Fibroblast of skin of scalp (primary cell): ENCODE data around the gene ITGA4.

Experiments used
- DNase-seq: peaks from one replicate; pipeline ENCODE4 v3.0.0-alpha.2; 2013

ITGA4 gene

DNA sequence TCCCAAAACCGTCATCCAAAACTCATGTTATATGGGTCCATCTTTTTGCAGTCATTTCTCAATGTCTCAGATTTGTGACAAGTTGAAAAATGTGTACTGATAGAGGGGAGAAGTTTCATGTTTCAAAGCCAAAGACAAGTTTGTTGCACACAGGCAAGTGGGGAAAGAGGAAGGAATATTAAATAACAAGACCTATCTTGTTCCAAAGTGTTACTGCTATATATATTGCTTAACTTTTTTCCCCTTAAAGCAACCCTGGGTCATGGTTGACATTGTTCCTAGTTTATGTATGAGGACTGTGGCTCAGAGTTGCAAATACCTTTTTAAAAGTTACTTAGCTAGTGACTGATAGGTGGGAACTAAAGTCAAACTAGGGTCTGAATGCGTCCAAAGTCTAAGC lies 1.7 kb downstream of the ITGA4 start:
- no peak for DNase-seq

DNA sequence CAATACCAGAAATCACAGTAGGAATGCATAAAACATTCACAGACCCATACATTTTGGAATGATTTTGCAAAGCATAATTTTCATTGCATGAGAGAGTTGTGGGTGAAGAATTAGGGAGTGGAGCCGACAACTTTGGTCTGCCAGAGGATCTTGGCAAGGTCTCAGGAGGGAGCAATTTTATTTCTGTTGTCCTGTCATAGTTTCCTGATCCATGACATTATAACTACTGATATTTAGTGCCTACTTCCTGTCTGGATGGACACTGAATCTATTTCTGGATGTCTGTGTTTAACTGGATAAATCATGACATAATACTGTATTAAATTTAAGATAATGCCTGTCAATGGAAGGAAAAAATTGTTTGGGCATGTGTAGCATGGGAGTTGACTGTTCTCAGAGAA lies 2.4 kb downstream of the ITGA4 start:
- DNase-seq = peak; percentile 27

DNA sequence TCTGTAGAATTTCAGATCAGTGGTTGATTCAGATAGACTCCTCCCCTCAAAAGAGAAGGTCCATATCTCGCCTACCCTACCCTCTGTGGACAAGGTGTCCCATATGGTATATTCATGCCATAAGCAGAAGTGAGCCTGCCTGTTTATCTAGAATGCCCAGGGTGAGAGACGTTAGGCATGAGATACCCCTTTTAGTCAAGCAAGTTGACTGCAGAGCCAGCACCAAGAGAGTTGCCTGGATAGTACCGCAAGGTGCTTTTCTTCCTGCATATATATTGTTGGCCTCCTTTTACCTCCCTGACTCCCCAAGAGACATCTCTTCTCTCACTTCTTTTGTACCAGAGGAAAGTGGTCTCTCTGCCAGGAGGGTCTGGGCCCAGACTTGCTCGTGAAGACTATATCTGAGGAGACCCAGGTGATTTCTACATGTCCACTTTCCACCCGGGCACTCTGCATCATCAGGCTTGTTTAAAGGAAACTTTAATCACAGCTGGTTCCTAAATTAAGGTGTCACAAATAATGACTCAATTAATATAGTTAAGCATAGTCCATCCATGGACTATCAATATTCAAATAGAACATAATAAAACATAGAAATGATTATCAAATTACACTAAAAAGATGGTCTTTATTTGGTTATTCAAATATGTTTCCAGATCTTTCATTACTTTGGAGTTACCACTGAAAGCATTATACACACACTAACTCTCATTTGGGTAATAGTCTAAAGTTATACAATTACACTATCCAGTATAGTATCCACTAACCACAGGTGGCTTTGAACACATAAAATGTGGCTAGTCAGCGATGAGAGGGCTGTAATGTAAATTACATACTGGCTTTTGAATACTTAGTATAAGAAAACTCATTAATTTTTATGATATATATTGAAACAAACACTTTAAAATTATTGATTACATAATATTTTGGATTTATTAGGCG lies 4.1 kb downstream of the ITGA4 start:
- DNase-seq = no peak

DNA sequence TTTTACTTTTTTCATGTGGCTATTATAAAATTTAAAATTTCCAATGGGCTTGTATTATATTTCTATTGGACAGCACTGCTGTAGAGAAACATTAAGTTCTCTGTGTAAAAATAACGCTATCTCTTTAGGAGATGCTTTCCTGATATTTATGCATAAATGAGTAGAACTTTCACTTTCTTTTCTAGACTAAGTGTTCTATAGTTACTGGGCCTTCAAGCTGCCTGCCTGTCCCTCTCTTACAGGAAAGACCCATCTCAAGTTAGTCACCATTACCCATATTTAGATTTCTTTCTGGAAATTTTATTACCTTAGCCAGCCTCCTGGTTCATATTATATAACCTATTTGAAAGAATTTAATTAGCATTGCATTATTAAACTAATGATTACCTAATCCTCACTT lies 4.8 kb downstream of the ITGA4 start:
- no peak for DNase-seq

DNA sequence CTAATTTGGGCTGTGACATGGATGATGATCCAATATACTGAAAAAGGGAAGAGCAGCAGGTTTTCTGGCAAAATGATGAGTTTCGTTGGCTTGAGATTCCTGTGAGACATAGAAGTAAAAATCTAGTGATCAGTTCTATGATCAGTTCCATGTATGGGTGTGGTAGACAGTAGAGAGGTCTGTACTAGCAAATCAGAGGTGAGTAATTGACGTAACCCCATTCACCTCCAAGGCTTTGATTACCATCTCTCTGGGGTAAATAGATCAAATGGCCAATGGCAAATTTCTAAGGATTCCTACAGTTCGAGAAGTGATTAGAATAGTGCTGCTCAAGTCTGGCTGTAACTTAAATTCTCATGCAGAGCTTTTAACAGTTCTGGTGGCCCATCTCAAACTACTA lies 6.4 kb downstream of the ITGA4 start:
- DNase-seq = no peak

DNA sequence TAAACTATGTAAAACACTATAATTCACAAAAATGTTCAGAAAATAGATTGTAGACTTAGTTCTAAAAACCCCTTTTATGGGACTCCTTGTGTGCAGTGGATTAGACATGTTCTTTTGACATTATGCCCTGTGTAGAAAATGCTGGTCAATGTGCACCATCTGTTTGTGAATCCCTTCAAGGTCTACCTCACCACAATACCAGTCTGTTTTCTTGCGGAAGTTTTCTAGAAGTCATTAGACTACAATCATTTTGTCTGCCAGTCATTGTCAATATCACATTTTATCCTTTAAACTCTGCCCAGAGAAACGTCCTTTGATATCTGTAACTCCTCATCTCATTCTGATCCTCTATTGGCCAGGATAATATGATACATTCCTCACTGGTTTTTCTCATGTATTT lies 7.8 kb downstream of the ITGA4 start:
- DNase-seq = no peak

DNA sequence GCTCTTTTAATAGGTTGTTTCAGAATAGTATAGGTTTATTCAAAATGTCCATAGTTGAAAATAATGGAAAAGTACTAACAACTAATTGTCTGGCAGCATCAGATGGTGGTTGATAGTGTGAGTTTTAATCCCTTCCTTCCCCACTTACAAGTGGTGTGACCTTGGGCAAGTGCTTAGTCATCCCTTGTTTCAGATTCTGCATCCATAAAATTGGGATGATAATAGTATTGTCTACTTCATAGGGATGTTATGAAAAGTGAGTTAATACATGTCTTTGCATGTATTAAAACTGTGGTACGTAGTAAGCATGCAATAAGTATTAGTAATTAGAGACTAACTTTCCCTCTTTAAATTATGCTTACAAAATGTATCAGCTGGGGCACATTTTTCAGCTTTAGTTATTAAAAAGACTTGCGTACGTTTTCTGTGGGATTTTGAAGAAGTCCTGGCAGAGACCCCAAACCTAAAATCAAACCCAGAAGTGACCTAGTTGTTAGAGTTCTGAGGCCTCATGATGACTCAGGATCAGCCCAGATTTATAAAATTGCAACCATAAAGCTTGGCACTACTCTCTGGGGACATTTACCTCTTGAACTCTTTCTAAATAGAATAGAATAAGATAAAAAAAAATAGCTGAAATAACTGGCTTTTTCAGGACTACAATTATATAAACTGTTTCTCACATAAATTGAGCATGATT lies 8.6 kb downstream of the ITGA4 start:
- peak; percentile 71 for DNase-seq

DNA sequence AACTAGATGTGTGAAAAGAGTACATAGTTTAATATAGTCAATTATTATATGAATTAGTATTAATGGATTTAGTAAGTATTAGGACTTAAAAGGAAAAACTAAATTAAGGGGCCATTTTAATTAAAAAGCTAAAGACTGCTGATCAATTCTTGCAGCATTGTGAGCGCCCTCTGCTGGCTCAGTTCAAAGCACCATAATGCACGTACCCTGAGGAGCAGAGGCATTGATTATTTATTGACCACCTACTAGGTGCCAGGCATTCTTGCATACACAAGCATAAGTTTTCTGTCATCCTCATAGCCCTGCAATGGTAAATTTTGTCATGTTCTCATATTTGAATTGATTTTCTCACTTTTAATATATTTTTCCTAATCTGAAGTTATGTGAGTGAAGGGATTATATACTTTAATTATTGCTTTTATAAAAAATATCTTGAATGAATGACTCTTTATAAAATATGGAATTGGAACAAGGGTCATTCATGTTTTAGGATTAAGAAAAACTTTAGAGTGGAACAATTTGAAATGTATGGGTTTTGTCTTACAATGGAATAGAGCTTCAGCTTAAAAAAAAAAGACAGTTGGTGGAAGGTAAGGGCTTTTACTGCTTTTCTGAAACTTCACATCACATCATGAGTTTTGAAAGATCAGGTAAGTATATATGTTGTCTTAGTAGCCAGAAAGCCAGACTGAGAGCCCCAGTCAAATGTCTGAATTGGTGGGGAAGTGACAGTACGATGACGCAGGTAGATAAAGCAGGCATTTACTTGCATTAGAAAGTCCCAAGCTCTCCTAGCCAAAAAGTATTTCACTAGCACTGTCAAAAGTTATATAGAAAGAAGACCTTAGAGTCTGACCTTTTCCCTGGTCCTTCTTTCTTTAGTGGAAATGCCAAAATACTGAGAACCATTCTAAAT lies 9.7 kb downstream of the ITGA4 start:
- DNase-seq = peak; percentile 53

DNA sequence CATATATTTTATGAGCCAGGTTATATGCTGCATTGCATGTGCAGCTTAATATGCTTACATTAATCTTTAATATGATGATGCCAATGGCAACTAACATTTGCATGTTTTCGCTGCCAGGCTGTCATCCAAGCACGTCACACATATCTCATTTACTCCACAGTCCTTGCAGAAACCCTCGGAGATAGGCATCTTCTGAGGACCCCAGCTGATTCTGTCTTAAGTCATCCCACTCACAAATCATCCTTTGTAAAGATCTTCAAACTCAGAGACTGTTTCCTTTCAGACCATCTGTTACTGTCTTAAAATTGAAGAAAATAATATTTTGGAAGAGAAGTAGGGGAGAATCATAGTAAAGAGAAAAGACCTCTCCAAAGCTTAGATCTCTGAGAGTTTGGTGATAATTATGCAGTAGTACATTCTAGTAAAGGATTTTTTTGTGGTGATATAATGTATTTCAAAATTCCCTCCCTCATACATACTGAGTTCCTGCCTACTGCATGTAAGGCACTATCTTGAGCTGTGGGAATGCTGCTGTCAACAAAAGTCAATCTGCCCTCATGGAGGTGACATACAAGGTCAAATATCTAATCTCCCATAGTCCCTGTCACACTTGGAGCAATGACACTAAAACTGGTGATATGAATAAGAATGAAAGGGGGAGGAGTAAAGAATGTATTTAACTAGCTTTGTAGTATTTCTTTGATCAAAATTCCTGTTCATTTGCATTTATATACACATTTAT lies 11.0 kb downstream of the ITGA4 start:
- DNase-seq = peak; percentile 9

DNA sequence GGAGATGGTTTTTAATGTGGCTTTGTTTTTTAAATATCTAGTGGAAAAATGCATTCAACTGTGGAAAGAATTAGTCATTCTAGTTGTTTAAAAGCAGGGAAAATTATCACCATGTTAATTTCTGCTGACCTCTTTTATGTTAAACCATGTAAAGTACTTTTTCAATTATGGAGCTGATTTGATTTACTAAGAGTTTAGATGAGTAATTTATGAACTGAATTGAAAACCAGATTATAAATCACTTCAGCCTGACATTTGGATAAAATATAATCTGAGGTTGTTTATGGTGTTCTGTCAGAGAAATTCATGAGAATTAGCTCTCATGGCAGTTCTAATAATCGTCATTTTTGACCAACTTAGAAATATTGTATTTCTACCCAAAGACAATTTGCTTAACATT lies 11.6 kb downstream of the ITGA4 start:
- DNase-seq = no peak

DNA sequence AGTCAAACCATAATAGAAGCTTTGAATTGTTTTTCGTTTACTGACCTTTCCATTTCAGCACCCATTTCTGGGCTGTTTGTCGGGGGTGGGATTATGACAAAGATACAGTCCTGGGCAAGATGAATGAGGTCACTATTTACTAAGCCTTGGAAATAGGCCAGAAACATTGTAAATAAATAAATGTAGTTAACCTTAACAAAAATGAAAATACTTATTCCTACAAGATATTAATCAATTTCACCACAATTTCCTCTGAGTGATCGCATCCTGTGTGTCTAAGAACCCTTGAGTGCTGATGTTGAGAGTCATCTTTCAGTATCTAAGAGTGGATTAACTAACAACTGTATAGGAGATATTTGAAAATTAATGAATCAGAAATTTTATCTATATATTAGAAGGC lies 14.0 kb downstream of the ITGA4 start:
- DNase-seq = no peak

DNA sequence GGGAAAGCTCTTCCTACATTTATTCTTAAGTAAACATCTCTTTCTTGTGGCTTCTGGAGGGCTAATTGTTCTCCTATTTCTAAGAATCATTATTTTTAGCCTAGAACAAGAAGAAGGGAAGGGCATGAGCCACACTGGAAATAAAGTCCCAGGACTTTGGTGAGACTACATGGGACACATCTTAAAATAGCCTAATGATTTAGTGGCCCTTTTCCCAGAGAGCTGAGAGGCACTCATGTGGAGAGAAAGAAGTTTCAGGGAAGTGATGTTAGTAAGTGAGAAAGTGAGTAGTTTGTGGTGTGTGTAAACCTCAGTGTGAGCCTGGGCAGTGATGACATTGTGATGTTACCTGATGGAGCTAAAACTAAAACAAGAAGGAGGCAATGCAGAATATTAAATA lies 14.6 kb downstream of the ITGA4 start:
- DNase-seq = no peak

DNA sequence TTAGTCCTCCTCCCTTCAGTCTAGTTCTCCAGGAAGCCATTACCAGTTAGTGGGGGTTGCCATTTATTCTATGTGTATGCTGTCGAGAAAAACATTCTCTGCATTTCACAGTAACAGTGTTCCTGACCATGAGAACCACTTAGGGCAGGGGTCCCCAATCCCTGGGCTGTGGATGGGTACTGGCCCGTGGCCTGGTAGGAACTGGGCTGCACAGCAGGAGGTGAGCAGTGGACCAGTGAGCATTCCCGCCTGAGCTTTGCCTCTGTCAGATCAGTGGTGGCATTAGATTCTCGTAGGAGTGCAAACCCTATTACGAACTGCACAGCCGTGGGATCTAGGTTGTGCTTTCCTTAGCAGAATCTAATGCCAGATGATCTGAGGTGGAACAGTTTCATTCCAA lies 15.8 kb downstream of the ITGA4 start:
- DNase-seq = no peak

DNA sequence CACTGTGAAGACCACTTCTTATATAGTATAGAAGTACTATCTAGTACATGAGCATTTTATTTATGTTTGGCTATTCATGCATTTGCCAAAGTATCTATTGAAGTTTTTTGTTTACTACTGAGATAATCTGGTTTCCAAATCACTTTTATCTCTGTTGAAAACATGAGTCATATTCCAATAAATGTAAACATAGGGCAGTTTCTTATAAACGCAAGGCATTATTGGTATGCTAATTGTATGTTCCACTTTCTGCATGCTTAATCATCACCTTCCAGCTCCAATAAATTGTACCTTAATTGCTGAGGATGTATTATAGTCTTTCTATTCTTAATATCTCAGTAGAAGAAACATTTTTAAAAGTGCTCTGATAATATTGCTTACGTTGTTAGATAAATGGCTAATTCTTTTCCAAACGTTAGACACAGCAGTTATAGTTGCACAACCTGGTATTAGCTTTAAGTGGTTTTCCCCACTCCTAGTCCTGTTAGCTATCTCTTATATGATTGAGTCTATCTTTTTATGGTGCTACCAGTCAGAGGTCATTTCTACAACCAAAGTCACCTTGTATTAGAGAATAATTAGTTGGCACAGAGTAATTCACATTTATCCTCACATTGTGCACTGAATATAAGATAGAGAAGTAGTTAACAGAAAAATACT lies 17.2 kb downstream of the ITGA4 start:
- no peak for DNase-seq

DNA sequence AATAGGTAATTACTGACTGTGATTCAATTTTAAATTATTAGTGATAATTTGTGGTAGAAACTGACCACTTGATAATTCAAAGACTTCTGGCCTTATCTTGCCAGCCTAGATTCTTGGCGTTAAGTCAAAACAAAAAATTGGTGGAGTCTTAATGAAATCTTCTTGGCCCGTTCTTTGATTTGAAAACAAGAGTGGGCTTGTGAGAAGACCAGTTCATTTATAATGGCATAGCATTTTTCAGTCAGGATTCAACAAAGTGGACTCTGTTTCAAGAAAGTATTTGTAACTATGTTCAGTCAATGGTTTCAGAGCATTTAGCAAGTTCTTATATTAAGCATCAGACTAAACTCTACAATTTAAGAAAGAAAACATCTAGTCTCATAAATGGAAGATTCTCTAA lies 26.0 kb downstream of the ITGA4 start:
- DNase-seq = no peak

DNA sequence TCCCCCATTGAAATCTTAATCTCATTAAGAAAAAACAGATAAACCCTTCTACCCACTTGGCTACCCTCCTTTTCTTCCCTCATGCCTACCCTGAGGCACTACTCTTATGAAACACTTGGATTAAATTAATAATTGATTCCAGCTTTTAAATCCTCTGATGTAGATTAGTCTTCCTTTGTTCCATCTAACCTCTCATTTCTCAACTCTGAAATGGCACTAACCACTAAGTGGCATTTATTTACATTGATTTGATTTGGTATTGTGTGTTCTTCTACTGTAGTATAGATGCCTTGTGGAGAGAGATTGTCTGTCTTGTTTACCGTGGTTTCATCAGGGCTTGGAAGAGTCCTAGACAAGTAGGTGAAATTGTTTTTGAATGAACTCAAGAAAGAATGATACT lies 26.7 kb downstream of the ITGA4 start:
- no peak for DNase-seq

DNA sequence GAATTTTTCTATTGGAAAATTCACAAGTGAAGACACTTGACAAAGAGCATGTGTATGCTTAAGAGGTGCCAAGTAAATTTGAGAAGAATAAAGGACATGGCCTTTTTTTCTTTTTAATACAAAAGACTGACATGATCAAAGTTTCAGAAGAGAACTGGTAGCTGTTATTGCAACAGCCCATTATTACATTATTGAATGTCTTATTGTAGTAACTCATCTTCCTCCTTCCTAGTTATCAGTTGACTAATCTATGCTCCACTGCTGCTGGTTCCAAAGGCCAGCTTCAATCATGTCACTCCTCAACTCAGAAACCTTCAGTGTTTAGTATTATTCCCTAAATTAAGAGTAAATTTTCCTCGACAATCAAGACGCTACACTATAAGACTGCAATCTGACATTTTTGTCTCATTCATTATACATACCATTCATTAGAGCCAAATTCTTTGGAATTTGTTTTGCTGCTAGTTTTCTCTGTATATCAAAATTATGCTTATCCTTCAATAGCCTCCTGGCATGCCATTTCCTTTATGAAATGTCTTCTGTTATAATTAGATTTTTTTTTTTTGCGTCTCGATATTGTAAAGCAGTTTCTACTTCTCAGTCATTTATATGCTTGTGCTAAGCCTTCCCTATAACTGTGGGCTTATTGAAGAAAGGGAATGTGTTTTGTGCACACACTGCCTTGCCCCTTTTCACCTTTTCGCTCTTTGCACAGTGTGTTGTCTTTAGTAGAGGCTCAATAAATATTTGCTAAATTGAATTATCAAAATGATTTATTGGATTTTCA lies 27.9 kb downstream of the ITGA4 start:
- DNase-seq = no peak

DNA sequence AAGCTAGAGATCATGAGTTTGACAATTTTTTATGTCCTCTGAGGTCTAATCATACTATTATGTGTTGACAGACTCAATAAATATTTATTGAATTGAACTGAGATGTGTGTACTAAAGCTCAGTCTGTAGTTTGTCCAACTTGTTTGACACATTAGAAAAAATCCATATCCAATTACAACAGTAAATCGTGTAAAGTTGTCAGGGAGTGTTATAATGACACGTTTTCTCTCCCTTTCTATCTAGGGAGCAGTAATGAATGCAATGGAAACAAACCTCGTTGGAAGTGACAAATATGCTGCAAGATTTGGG lies 28.4 kb downstream of the ITGA4 start:
- no peak for DNase-seq

DNA sequence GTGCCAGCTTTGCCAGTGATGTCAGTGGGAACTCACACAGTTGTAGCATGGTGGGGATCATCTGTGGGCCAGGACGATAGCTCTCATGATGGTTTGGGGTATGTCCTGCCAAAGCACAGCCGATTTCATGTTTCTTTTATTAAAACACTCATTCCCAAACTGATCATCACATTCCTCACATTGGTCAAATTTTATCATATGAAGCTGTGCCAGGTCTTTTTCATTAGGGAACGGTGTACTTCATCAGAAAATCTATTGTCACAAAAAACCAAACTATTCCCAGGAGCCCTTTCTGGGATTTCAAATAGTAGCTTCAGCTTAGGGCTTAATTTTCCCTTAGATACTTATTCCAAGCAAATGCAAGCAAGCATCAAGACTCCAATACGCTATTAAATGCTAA lies 42.0 kb downstream of the ITGA4 start:
- peak; percentile 6 for DNase-seq

DNA sequence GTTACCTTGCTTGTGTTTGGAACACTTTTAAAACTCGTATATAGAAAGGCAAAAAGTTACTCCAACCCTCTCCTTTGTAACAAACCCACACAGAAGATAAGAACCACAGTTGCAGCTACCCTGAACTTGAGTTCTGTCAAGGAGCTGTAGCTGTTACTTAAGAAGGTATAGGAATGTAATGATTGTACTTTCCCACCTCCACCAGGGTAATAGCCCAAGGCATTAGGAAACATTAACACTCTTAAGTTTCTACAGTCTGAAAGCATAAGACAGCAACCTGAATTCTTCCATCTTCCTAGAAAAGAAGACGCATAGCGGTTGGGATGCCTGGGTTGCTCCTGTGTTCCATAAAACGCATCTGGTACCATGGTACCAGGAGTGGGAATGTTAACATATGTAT lies 43.0 kb downstream of the ITGA4 start:
- DNase-seq = no peak

DNA sequence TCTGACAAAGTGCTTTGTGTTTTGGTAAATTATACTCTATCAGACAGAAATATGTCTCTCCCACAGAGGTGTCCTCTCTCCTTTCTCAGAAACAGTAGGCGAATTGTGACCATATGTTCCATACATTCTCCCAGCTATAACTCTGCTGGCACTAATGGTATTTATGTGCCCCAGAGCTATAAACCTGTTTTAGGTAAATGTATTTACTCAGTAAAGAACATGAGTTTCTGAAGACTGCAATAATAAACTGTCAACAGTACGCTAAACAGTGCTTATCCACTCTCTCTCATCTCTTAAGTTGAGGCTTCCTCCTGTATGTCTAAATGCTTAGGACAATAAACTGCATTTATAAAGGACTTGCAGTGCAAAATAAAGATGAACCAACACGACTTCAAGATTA lies 58.5 kb downstream of the ITGA4 start:
- DNase-seq = no peak
